GM23248 (cell line): ENCODE data around the gene SLMAP.

Experiments
- EZH2 ChIP-seq: fragments of 200-600 bp; sonication (generic); IDR thresholded peaks from 2 replicates; pipeline ENCODE4 v1.6.1; 2018; ENCODE audit warnings: antibody characterized with exemption, mild to moderate bottlenecking; ENCODE audit not compliant: insufficient read depth, poor library complexity, severe bottlenecking
- EZH2phosphoT487 ChIP-seq: fragments of 200-600 bp; sonication (generic); IDR thresholded peaks from 2 replicates; pipeline ENCODE4 v1.6.1; 2018; ENCODE audit warnings: antibody characterized with exemption, moderate library complexity, mild to moderate bottlenecking, low read depth; ENCODE audit not compliant: insufficient read depth

- TF ChIP-seq EZH2phosphoT487 (no peak), EZH2 (no peak)
Measured at GRCh38 chr3:57889807-57890206, 133.7 kb downstream of the SLMAP start.
